HG03439 (cell line): ENCODE data around the gene SLC4A4.

Source experiments
- ATAC-seq: cut with Tn5 transposase; IDR thresholded peaks from one replicate; pipeline ENCODE4 v1.9.1; 2021; ENCODE audit warnings: mild to moderate bottlenecking, moderate library complexity; ENCODE audit not compliant: unreplicated experiment

SLC4A4 gene

GRCh38 chr4:71468116-71468710, 129.4 kb downstream of the SLC4A4 start:
- ATAC-seq, result no peak

GRCh38 chr4:71469541-71469940, 130.7 kb downstream of the SLC4A4 start:
- no peak for ATAC-seq

DNA sequence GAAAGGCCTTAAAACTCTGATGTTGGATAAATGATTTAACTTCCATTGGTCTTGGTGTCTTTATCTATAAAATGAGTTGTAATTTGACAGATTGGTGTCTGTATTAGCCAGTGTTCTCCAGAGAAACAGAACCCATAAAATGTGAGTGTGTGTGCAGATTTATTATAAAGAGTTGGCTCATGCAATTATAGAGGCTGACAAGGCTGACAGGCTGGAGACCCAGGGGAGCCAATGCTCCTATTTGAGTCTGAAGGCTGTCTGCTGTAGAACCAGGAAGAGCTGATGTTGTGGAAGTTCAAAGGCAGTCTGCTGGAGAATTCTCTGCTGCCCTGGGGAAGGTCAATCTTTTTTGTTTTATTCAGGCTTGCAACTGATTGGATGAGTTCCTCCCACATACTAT, 131.7 kb downstream of the SLC4A4 start:
- no peak for ATAC-seq

GRCh38 chr4:71472946-71473345, 134.1 kb downstream of the SLC4A4 start:
- ATAC-seq, result no peak

- ATAC-seq, result no peak
Observed at GRCh38 chr4:71473541-71474240, 134.9 kb downstream of the SLC4A4 start.

GRCh38 chr4:71474731-71475130, 135.9 kb downstream of the SLC4A4 start:
- ATAC-seq, result no peak

- ATAC-seq, result no peak
Observed at GRCh38 chr4:71476240-71476639, 137.4 kb downstream of the SLC4A4 start.

DNA sequence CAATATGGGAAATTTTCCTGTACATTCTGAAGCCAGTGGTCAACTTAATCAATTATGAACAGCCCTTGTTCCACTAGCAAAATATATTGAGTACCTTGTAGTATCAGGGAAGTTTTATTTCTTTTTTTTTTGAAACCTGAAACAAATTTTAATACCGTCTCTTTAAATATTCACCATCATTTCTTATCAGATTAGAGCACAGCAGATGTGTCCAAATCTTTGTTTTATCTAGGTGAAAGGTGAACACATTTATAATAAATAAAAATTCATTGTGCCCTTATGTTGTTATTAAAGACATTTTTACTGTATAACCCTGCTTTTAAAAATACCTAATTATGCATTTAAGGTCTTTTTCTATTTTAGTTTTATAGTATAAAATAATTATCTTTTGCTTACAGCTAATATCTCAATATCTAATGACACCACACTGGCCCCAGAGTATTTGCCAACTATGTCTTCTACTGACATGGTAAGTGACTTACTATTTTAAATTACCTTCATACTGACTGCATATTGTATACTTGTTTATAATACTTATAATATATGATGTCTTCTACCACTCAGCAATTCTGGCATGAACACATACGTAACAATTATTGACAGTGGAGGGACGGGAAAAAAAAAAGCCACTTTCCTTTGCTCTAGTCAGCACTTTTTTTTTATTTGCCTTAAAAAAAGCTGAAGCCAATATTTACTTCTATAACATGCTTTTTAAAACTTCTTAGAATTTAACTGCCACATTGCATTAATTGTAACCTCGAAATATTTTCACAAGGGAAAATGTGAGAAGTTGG, 147.9 kb downstream of the SLC4A4 start:
- ATAC-seq, result no peak

- no peak for ATAC-seq
Observed at GRCh38 chr4:71487344-71487920, 148.6 kb downstream of the SLC4A4 start.

DNA sequence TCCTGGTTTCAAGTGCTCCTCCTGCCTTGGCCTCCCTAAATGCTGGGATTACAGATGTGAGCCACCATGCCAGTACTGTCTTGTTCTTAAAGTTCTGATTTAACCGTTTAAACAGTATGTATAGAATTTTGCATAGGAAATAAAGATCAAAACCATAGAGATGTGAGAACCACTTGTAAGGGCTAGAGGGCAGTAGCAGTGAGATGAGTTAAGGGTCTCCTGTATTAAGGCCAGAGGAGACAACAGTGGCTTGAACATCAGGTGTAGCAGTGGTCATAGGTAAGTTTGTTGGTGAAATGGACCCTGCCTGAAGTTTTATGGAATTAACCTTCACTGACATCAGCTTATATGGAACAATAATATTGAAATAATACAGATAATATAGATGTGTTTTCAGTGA, 155.7 kb downstream of the SLC4A4 start:
- ATAC-seq, result no peak

DNA sequence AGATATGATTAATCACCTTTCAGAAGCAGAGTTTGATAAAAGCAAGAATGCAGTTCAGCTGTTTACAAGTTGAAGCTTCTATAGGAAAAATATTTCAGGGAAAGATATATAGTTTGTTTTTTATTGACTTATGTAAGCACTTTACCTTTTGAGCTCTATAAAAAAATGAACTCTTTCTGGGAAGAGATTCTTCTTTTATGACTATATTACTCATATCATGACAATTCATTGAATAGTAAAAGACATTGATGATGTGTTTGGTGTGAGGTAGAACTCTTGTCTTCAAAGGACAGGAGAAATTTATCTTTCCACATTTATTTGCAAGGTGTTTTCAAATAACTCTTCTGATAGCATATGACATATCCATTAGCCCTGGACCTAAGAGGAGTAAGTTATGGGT, 156.6 kb downstream of the SLC4A4 start:
- ATAC-seq, result no peak

DNA sequence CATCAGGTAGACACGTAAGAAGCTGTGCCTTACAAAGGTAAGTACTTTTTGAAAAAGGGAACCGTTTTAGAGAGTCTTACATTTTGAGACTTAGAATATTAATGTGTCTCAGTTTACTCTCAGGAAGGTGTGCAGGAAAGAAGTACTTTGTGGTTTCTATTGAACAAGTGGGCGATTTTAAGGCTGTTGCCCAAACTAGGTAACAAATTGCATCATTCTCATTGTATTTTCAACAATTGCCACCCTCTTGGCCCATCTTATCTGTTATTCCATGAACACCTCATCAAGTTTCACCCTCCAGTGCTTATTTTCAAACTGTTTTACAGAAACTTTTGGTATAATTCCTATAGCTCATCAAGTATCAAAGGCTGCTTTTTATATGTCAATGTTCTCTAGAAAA, 158.3 kb downstream of the SLC4A4 start:
- ATAC-seq, result no peak

DNA sequence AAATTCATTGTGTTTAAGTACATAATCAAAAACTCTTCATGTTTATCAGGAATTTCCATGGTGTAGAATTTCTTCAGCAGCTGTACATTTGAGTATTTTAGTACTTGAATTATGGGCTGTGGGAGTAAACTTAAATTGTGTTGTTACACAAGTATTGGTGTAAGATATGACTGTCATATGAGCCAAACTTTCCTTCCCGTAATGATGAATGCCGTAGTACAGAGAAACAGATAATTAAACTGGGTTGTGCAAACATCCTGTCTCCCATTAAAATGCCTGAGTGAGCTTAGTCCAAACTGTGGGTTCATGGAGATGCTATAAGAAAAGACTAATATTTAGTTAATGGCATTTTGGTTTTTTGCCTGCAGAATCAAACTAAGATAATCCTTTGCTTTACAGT, 159.2 kb downstream of the SLC4A4 start:
- ATAC-seq, result no peak

GRCh38 chr4:71498625-71499024, 159.8 kb downstream of the SLC4A4 start:
- ATAC-seq, result no peak

DNA sequence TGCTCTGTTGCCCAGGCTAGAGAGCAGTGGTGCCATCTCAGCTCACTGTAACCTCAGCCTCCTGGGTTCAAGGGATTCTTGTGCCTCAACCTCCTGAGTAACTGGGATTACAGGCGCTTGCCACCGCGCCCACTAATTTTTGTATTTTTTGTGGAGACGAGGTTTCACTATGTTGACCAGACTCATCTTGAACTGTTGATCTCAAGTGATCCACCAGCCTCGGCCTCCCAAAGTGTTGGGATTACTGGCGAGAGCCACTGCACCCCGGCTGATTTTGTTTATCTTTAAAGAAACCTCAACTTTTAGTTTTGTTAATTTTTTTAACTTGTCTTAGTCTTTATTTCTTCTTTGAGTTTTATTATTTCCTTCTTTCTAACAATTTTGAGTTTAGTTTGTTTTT, 163.2 kb downstream of the SLC4A4 start:
- ATAC-seq, result no peak

- no peak for ATAC-seq
Observed at GRCh38 chr4:71518283-71518989, 179.6 kb downstream of the SLC4A4 start.

DNA sequence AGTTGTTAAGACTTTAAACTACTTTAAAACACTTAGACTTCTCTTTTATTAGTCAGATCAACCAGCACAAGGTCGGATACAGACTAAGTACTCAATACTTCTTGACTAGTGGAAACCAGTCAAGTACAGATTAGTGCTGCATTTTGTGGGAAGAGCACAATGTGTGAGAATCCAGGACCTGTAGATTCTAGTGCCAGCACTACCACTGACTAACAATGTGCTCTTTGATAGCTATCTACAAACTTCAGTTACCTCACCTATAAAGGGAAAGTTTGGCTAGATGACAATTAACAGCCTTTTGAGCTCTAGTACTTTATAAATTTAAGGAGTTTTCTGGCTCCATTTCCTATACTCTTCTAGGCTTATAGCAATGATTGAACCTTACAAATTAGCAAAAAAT, 181.5 kb downstream of the SLC4A4 start:
- ATAC-seq, result no peak

GRCh38 chr4:71520850-71521249, 182.0 kb downstream of the SLC4A4 start:
- ATAC-seq, result no peak

DNA sequence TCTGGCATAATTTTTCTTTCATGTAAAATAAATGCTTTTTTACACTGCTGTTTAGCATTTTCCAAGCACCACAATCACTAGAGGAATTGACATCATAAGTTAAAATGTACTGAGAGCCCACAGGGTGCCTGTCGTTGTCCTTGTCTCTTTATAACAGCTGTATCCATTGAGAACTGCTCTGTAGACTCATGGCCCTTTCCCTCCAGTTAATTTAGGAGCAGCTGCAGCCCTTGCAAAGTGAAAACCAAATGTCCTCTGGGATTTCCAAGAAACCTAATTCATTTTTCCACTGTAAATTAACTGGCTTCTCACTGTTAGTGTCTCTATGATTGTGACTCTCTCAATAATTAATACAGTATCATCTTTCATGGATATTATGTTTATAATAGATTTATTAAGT, 185.9 kb downstream of the SLC4A4 start:
- no peak for ATAC-seq

GRCh38 chr4:71526637-71527406, 188.0 kb downstream of the SLC4A4 start:
- no peak for ATAC-seq
